Cerebellar nuclear complex (tissue), 1 donor: Measurements from ENCODE around the gene HMGCS1.
"Not testable (repeated sequence)": the region's sequence is repeated elsewhere in the genome, so short reads cannot be mapped to it uniquely, and the experiment has no call there.

ENCODE experiments used
- DNase-seq, 2 experiments: peaks; one replicate each; lab custom pipeline; 2025; lab: John Stamatoyannopoulos, UW

HMGCS1 gene

GRCh38 chr5:43274435-43275114, 38.6 kb downstream of the HMGCS1 start:
- DNase-seq: no peak

GRCh38 chr5:43273552-43273951, 39.7 kb downstream of the HMGCS1 start:
- no peak for DNase-seq

- no peak for DNase-seq
Measured at GRCh38 chr5:43270645-43271044, 42.6 kb downstream of the HMGCS1 start.

GRCh38 chr5:43268188-43268820, 44.9 kb downstream of the HMGCS1 start:
- no peak for DNase-seq

- not testable (repeated sequence) for DNase-seq
Measured at GRCh38 chr5:43262269-43262668, 50.9 kb downstream of the HMGCS1 start.

GRCh38 chr5:43258116-43258515, 55.1 kb downstream of the HMGCS1 start:
- no peak for DNase-seq

- DNase-seq: no peak
Measured at GRCh38 chr5:43256261-43256966, 56.8 kb downstream of the HMGCS1 start.

- no peak for DNase-seq
Measured at GRCh38 chr5:43255704-43256103, 57.5 kb downstream of the HMGCS1 start.

GRCh38 chr5:43251754-43252153, 61.5 kb downstream of the HMGCS1 start:
- DNase-seq: no peak

GRCh38 chr5:43245724-43246385, 67.4 kb downstream of the HMGCS1 start:
- no peak for DNase-seq

GRCh38 chr5:43244823-43245565, 68.2 kb downstream of the HMGCS1 start:
- DNase-seq: no peak

GRCh38 chr5:43243270-43243669, 69.9 kb downstream of the HMGCS1 start:
- no peak for DNase-seq

- DNase-seq: no peak
Measured at GRCh38 chr5:43242196-43242595, 71.0 kb downstream of the HMGCS1 start.
